GM21723 (cell line): Measurements from ENCODE around the gene ITPR2.

Experiments
- ATAC-seq: cut with Tn5 transposase; IDR thresholded peaks from one replicate; pipeline ENCODE4 v1.9.1; 2021; ENCODE audit warnings: mild to moderate bottlenecking, moderate library complexity; ENCODE audit not compliant: unreplicated experiment

The ITPR2 gene

DNA sequence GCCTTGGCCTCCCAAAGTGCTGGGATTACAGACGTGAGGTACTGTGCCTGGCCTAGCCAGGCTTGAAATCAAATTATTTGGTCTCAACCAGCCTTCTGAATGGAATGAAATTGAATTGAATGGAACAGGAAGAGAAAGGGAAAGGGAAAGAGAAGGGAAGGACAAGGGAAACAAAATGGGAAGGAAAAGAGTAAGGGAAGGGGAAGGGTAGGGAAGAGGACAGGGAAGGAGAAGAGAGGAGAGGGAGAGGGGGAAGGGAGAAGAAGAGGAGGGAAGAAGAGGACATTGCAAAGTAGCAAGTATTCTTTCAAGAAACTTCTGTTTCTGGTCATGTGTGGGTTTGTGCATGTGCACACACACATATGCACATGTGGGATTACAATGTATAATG, 97.8 kb downstream of the ITPR2 start:
- no peak for ATAC-seq

DNA sequence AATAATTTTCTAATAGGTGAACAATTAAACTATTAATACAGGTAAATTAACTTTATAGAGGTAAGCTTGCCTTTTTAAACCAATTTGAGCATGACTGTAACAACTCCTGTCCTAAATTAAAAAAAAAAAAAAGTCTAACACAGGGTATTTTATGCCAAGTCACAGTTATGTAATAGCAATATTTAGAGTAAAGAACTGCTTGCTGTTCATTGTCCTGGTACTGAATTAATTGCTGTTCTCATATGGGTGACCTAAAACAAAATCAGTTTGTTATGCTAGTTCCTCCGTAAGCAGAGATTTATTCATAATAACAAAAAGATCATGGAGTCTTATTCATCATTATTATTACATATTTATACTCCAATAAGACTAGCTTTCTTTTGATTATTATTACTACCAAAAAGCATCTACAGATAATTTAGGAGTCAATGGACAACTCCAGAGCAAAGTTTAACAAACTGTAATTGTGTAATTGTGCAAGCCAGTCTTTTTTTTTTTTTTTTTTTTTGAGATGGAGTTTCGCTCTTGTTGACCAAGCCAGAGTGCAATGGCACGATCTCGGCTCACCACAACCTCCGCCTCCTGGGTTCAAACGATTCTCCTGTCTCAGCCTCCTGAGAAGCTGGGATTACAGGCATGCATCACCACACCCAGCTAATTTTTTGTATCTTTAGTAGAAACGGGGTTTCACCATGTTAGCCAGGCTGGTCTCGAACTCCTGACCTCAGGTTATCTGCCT, 98.3 kb downstream of the ITPR2 start:
- no peak for ATAC-seq

DNA sequence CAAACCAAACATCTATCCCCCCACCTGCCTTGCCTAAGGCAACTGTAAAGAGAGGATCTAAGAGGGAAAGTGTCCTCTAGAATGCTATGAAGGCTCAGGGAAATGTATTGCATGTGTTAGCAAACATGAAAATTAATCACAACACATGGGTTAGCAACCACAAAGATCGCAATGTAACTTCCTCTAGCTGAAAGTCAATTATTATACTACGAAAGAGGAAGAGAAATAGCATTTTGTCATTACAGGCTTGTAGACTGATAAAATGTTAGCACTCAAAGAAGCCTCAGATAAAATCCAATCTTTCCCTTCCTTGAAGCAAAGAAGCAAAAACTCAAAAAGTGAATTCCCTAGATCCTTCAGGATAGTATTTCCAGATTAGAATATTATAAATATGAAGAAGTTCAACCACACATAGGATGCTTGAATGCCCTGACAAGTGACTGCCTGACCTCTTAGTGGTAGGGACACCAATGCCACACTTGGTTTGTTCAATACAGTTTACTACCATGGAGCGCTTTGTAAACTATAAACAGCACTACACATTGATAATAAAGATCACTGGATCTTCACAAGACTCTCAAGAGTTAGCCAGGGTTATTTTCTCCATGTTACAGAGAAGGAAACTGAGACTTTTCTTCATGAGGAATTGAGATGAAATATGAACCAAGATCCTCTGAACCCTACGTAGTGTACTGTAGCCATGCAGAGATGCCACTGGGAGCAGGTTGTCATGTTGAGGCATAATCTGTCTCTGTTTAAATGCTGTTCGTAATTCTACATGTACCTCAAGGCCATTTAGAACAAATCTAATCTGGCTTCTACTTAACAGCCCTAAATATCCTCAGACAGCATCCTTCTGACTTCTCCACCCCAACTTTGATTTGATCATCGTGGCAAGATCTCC, 100.7 kb downstream of the ITPR2 start:
- ATAC-seq: peak; percentile 67

DNA sequence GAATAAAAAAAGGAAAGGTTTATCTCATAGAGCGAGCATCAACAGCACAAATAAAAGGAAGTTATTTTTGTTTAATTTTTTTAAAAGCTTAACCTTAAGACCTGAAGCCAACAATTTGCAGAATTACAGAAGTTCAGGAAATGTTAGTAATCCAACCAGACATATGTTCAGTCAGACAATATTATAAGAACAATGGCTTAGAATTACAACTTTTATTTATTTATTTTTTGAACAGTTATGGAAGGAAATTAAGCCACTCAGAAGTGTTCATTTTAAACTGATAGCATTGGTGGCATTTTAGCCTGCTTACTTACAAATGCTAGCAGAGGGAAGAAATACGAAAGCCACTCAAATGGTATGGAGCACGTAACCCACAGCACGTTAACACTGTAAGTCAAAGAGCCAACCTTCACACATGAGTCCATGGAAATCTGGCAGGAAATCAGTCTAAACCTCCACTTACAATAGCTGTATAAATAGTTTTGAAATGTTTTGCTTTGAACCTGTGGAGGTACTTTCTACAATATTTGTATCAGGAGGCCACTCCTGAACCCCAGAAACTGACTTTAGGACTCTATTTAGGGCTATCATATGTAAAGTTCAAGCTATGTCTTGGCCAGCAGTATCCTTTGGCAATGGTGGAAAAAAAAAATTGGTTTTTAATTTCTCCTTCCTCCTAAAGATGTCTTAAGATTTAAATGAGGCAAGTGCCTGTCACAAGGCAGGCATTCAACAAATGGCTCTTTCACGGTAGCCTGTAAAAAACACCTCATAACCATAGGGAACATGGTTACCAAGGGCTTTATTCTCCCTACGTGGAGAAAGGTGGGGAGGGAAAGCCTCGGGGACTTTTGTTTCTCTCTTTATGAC, 102.3 kb downstream of the ITPR2 start:
- no peak for ATAC-seq

DNA sequence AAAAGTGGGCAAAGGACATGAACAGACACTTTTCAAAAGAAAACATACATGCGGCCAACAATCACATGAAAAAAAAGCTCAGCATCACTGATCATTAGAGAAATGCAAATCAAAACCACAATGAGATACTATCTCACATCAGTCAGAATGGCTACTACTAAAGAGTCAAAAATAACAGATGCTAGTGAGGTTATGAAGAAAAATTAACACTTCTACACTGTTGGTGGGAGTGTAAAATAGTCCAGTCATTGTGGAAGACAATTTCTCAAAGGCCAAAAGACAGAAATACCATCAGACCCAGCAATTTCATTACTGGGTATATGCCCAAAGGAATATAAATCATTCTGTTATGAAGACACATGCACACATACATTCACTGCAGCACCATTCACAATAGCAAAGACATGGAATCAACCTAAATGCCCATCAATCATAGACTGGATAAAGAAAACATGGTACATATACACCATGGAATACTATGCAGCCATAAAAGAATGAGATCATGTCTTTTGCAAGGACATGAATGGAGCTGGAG, 103.8 kb downstream of the ITPR2 start:
- ATAC-seq: peak; percentile 46

DNA sequence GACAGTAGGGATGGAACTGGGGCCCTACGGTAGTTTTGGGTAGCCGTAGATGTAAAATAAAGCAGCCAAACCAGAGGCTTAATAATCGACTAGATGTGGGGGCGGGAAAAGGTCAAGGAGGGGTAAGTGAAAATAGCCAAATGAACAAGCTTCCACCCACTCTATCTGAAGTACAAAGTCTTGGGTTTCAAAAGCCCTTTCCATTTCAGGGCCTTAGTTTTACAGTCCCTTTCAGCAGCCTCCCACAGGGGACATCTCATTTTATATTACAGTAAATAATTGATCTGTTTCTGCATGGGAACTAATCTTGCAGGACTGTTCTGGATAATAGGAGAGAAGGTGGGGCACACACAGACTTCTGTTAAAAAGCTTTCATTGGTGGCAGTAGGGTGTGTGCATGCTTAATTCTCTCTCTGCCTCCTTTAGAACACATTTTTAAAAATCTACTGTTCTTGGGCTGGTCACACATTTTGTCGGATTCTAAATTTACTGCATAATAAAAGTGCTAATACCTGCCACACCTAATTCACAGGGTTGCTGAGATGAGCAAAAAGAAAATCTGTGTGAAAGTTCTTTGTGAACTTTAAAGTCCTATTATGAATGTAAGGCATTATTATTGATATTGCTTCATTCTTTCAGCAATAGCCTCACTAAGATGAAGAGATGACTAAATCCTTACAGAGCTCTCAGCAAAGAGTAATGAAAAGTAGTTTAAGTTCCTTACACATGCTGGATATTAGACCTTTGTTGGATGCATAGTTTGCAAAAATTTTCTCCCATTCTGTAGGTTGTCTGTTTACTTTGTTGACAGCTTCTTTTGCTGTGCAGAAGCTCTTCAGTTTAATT, 104.6 kb downstream of the ITPR2 start:
- peak; percentile 40 for ATAC-seq

DNA sequence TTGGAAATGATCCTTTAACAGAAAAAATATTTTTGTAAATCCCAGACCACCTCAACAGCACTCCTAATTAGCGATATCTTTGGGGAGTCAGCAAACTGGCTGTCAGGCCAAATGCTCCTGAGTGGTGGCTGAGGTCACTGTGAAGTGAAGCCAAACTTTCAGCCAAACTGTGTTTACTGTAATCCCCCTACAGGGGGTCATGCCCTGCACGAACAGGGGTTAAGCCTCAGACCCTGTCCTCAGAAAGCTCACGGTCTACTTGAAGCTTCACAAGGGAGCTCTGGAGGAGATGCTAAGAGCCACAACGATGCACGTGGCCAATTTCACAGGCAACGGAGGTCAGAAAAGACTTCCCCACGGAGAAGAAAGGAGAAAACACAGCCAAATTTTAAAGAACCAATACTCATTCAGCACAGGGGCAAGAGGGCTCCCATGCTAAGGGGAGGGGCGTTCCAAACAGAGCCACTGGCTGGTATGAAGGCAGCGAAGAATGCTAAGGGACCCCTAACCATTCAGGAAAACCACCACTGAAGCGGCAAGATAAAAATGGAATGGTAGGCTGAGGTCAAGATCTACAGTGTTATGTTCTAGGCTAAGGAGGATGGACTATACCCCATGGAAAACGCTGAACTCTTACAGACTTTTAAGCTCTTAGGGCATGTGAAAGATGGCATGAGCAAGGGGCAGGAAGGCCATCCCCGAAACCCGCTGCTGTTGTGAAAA, 105.4 kb downstream of the ITPR2 start:
- no peak for ATAC-seq

DNA sequence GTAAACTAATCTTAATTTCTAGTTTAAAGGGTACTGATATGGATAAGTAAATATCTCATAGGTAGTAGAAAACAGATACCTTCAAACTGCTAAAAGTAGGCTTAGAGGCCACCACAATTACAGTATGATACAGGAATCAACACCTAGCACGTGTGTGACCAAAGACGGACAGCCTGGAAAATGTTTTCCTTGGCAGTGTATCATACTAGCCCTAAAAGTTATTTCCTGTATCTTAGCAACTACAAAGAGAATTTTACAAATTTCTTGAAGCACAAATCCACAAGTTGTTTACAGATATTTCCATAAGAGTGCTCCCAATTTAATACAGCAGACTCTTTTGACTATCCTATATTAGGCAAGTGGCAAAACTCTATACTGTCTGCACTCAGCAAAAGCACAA, 106.0 kb downstream of the ITPR2 start:
- no peak for ATAC-seq

DNA sequence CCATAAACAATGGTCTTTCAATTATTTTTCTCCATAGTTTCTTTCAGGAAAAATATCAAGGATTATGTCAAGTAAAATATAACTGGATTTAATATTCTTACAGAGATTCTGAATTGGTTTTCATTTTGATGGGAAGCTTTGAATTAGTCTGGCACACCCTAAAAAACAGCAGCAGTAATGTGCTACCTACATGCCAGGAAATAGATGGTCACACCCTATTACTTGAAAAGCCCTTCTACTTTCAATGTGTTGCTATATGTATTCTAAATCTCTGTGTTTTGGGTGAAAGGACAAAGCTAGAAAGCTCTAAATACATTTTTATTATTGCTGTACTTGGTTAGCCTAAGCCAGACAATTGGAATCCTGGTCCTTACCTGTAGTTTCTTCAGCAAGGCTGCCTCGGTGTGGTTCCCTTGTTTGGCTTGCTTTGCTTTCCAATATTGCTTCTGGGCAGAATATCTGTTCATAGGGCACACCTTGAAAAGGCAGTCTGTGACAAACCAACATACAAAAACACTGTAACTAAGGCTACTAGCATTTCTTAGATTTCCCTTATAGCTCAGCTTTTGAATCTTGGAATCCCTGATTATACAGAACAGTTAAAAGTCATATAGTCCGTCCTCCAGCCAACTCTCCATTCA, 107.6 kb downstream of the ITPR2 start:
- no peak for ATAC-seq

DNA sequence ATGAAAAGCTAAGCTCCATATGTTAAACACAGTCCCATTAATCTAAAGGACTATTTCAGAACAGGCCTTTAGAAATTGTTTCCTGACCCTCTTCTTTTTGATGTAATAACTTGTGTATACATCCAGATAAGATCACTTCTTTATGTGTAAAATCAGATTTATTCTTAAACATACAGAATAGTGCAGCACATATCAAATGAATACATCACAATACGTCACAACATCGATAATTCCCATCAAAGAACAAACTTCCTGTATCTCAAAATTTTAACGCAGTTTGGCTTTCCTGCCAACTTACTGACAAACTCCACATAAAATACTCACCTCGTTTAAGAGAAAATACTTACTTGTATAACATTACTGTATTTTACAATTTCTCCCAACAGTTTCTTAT, 108.7 kb downstream of the ITPR2 start:
- no peak for ATAC-seq

DNA sequence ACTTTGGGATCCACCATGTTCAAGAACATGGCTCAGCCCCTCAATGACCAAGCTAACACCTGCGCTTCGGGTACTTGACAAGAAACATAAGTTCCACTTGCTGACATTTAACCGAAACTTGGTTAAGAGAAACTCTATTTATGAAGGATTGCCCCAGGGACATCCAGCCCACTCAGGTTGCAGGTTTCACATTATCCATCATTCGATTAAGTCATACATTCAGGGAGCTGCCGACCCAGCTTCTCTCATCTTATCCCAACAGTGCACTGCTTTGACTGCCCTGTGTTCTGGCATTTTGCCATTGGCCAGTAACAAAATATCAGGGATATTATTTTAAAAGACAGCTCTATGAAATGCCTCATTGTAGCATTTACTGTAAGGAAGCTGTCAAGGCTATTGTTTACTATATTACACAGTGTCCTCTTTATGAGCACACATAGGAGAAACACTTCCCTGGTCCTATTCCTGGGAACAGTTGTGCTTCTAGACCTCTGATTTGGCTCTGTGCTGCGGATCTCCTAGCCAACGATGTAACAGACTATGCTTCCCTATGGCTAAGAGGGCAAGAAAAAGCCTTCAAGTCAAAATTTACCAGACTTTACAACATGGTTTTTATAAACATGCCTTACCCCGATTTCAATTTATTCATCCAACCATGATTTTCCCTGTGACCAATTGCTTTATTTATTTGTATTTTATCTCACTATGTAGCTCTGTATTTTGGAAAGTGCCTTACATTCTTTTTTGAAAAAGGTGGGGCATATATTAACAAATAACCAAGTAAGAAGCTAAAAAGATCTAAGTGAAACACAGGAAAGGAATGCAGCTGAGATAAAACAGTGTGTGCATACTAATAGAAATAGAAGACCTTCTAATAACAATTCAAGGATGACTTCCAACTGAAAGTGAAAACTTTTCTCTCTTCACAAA, 109.3 kb downstream of the ITPR2 start:
- no peak for ATAC-seq

DNA sequence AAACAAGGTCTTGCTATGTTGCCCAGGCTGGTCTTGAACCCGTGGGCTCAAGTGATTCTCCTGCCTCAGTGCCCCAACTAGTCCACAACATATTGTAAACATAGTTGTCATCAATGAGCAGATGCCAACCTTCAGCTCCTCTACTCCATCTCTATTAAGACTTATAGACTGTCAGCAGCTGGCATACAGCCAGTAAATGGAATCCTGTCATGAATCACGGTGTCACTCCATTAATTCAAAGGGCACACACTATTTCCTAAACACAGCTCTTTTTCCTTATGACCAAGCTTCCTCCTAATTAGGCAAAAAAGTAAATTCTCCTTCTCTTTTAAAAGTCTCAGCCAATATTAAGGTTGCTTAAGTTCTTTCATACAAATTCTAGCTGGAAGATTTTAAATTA, 111.2 kb downstream of the ITPR2 start:
- no peak for ATAC-seq

DNA sequence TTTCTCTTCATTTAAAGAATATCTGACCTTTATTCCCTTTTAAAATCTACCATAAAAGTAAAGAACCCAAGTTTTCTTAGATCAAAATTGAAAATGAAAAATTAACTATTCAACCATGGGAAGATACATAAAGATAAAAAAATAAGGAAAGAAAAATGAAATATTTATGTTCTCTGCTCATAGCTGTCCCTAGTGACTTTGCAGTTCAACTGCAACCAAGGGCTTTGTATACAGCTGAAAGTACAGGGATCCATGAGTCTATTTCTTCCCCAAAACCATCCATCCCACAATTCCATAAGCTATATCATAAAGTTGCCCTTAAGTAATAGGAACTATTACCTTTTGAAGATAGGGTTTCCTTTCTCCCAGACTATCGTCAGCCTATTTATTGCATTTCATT, 113.1 kb downstream of the ITPR2 start:
- ATAC-seq: no peak

DNA sequence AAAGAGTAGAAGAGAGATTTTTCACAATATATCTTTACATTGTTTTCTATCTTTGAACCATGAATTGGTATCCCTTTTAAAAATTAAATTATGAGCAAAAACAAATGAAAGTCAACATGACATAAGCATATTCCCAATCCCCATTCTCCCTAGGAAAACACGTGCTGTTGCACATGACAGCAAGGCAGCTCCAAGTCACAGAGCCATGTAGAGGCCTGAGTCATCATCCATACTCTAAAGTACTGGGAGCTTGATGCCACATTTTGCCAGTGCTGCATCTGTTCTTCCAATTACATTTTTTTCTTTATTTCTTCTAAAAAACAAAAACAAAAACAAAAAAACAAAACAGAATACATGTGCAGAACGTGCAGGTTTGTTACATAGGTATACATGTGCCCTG, 115.2 kb downstream of the ITPR2 start:
- ATAC-seq: no peak

DNA sequence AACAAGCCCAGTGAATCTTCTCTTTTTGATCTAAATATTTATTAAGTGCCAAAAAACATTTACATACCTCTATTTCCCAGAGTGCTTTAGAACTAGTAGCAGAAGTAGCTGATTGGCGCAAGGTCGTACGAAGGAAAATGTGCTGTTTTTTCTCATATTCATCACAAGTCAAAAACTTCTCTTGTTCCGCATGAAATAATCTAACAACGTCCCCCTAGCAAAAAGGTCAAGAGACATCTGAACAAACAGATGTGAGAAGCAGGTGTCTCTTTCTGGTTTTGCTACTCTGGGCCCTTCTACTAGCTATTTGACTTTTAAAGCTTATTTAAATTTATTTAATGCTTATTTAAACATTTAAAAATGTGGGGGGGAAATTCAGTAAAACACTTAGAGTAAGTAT, 117.8 kb downstream of the ITPR2 start:
- no peak for ATAC-seq

DNA sequence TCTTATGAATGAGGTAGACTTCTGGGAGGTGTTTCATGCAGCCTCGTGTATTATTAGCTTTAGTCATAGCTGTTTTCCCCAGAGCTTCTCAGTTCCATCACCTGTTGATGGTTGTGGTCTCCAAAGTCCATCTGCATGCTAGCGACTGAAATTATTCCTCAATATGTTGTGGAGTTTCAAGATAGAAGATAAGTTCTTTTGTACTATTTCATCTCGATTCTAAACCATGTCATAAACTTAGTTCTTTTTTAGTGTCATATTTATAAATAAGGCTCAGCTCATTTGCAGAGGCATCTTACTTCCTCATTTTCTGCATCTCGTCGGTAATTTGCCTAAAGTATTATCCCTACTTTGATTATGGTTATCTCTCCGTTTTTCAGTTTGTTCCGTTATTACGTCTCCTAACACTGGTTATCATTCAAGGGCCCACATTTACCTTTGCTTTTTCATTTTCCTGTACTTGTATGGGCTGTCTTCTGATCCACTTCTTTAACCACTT, 119.1 kb downstream of the ITPR2 start:
- ATAC-seq: peak; percentile 80

DNA sequence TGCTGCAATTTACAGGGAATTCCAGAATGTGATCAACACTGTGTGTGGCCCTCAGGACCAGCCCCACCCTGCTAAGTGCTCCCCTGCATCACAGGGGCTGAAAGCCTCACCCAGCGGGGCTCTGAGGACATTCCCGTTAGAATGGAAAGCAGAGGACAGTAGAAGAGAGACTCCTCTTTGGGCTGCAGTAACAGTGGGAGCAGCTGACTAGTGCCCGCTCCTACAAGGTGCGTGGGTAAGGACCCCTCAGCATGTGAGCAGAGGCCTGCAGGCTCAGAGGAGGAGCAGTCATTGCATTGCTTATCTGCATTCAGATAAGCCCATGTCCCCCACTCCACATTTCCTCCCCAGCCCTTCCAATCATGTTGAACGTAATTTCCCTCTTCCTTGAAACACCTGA, 120.1 kb downstream of the ITPR2 start:
- no peak for ATAC-seq

DNA sequence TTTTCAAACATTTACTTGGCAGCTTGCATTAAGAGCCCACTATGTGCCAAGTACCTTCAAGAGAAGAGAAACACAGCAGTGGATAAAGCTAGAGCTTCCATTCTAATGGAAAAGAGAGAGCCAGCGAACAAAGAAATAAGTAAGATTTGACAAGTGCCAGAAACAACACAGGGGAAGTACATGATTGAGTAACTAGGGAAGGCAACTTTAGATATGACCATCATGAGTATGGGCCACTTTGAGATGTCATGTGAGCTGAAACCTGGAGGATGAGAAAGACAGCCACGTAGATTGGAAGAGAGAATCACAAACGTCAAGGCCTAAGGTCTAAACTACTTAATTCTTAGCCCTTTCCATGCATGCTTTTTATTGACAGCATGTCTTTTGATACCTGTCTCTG, 121.4 kb downstream of the ITPR2 start:
- ATAC-seq: no peak
